Measurements from ENCODE around the gene RNF167. TPM values are rescaled to one million over a fixed set of nuclear protein-coding genes. Genes with fewer than 3 reads are reported as not detected.
A peak's percentile ranks its signal among the peaks of the same experiment; 100 is the strongest.

Gene RNF167
- polyA plus RNA-seq (ENCODE audit: insufficient read length in 3 of 3), result 100 to 1,000 TPM; 129 to 146 (median 134) TPM
- long read RNA-seq, donor 1, transcript RNF167-211 (9 exons, 1,757 nt), result major isoform, 12 of 26 reads
- long read RNA-seq, donor 1, transcript RNF167-201 (10 exons, 1,915 nt), result minor isoform, 10 of 26 reads
- long read RNA-seq, donor 1, partial matches to known transcripts, result 0 of 26 reads
- long read RNA-seq, donor 1, other reads (novel, unspliced or antisense), result 0 of 26 reads
- long read RNA-seq, donor 2, transcript RNF167-201 (10 exons, 1,915 nt), result minor isoform, 10 of 70 reads
- long read RNA-seq, donor 2, transcript RNF167-211 (9 exons, 1,757 nt), result major isoform, 21 of 70 reads
- long read RNA-seq, donor 2, partial matches to known transcripts, result 37 of 70 reads
- long read RNA-seq, donor 2, other reads (novel, unspliced or antisense), result 0 of 70 reads
- long read RNA-seq, donor 3, transcript RNF167-213 (3 exons, 619 nt), result minor isoform, 5 of 43 reads
- long read RNA-seq, donor 3, transcript RNF167-211 (9 exons, 1,757 nt), result major isoform, 14 of 43 reads
- long read RNA-seq, donor 3, partial matches to known transcripts, result 19 of 43 reads
- long read RNA-seq, donor 3, other reads (novel, unspliced or antisense), result 0 of 43 reads
- long read RNA-seq, donor 4, transcript RNF167-211 (9 exons, 1,757 nt), result major isoform, 17 of 2,094 reads
- long read RNA-seq, donor 4, partial matches to known transcripts, result 287 of 2,094 reads
- long read RNA-seq, donor 4, other reads (novel, unspliced or antisense), result 1,776 of 2,094 reads
- long read RNA-seq, donor 5, transcript RNF167-211 (9 exons, 1,757 nt), result major isoform, 8 of 22 reads
- long read RNA-seq, donor 5, partial matches to known transcripts, result 5 of 22 reads
- long read RNA-seq, donor 5, other reads (novel, unspliced or antisense), result 0 of 22 reads
- long read RNA-seq, donor 6, transcript RNF167-211 (9 exons, 1,757 nt), result major isoform, 14 of 24 reads
- long read RNA-seq, donor 6, partial matches to known transcripts, result 0 of 24 reads
- long read RNA-seq, donor 6, other reads (novel, unspliced or antisense), result 0 of 24 reads
- long read RNA-seq, donor 7, transcript RNF167-213 (3 exons, 619 nt), result minor isoform, 6 of 2,494 reads
- long read RNA-seq, donor 7, transcript RNF167-201 (10 exons, 1,915 nt), result minor isoform, 6 of 2,494 reads
- long read RNA-seq, donor 7, transcript RNF167-211 (9 exons, 1,757 nt), result major isoform, 9 of 2,494 reads
- long read RNA-seq, donor 7, partial matches to known transcripts, result 2,420 of 2,494 reads
- long read RNA-seq, donor 7, other reads (novel, unspliced or antisense), result 49 of 2,494 reads
- long read RNA-seq, donor 8, transcript RNF167-211 (9 exons, 1,757 nt), result major isoform, 6 of 27 reads
- long read RNA-seq, donor 8, partial matches to known transcripts, result 18 of 27 reads
- long read RNA-seq, donor 8, other reads (novel, unspliced or antisense), result 0 of 27 reads
- long read RNA-seq, donor 9, transcript RNF167-211 (9 exons, 1,757 nt), result major isoform, 22 of 55 reads
- long read RNA-seq, donor 9, transcript RNF167-201 (10 exons, 1,915 nt), result minor isoform, 8 of 55 reads
- long read RNA-seq, donor 9, partial matches to known transcripts, result 20 of 55 reads
- long read RNA-seq, donor 9, other reads (novel, unspliced or antisense), result 0 of 55 reads
- long read RNA-seq, donor 10, transcript RNF167-211 (9 exons, 1,757 nt), result major isoform, 14 of 48 reads
- long read RNA-seq, donor 10, transcript RNF167-201 (10 exons, 1,915 nt), result minor isoform, 7 of 48 reads
- long read RNA-seq, donor 10, partial matches to known transcripts, result 22 of 48 reads
- long read RNA-seq, donor 10, other reads (novel, unspliced or antisense), result 0 of 48 reads
- long read RNA-seq, donor 11, transcript RNF167-211 (9 exons, 1,757 nt), result major isoform, 7 of 31 reads
- long read RNA-seq, donor 11, partial matches to known transcripts, result 14 of 31 reads
- long read RNA-seq, donor 11, other reads (novel, unspliced or antisense), result 0 of 31 reads
- long read RNA-seq, donor 12, transcript RNF167-211 (9 exons, 1,757 nt), result major isoform, 28 of 3,076 reads
- long read RNA-seq, donor 12, transcript RNF167-201 (10 exons, 1,915 nt), result minor isoform, 7 of 3,076 reads
- long read RNA-seq, donor 12, partial matches to known transcripts, result 2,810 of 3,076 reads
- long read RNA-seq, donor 12, other reads (novel, unspliced or antisense), result 227 of 3,076 reads
- long read RNA-seq, donor 13, transcript RNF167-211 (9 exons, 1,757 nt), result major isoform, 8 of 1,272 reads
- long read RNA-seq, donor 13, partial matches to known transcripts, result 397 of 1,272 reads
- long read RNA-seq, donor 13, other reads (novel, unspliced or antisense), result 858 of 1,272 reads
- long read RNA-seq, donor 14, result 0 reads
- long read RNA-seq, donor 15, result 0 reads
- long read RNA-seq, donor 16, transcript RNF167-211 (9 exons, 1,757 nt), result major isoform, 17 of 67 reads
- long read RNA-seq, donor 16, transcript RNF167-201 (10 exons, 1,915 nt), result minor isoform, 8 of 67 reads
- long read RNA-seq, donor 16, partial matches to known transcripts, result 36 of 67 reads
- long read RNA-seq, donor 16, other reads (novel, unspliced or antisense), result 0 of 67 reads

GRCh38 chr17:4939796-4940554, at the start of gene RNF167, which contains the start of gene SLC25A11:
Gene RNF167, plus strand, starts transcription at chr17:4940268. Its CDS starts 642 bp downstream, at chr17:4940910.
Gene SLC25A11, minus strand, starts transcription at chr17:4940046. Its CDS starts 136 bp downstream, at chr17:4939910.
- peak; percentile 100 for DNase-seq

GRCh38 chr17:4891411-4892410, 48.4 kb upstream of the RNF167 start:
- no peak for DNase-seq

DNA sequence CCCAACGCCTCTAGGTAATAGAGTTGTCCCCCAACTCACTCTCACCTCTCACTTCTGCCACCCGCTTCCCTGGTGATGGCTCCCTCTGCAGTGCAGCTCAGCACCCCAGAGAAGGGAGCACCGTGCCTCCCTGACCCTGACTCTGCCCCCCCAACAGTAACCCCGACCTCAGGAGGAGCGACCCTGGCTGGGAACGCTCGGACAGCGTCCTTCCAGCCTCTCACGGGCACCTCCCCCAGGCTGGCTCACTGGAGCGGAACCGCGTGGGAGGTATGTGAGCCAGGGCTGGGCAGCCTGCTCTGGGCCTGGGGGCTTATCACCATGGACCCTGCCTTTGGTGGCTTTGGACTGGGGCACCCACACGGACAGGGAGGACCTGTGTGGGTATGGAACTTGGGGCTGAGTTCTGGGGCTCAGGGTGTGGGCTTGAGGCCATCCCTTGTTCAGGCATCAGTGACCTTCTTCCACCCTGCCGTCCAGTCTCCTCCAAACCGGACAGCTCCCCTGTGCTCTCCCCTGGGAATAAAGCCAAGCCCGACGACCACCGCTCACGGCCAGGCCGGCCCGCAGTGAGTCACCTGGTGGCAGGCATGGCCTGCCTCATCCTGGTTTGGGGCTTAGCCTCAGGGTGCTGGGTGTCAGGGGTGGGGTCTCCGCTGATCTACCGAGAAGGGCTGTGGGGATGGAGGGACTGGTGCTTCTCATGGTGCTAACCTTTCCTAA, 47.4 kb upstream of the RNF167 start:
- peak; percentile 65 for DNase-seq

DNA sequence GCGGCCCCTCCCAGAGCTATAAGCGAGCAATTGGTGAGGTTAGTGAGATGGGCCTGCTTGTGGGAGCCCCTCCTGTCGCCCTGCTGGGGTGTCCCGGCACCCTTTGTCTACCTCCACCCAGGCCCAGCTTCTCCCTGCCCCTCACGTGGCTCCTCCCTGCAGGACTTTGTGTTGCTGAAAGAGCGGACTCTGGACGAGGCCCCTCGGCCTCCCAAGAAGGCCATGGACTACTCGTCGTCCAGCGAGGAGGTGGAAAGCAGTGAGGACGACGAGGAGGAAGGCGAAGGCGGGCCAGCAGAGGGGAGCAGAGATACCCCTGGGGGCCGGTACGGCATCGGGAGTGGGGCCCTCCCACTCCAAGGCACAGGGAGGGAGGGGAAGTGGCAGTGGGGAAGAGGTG, 46.8 kb upstream of the RNF167 start:
- no peak for DNase-seq

DNA sequence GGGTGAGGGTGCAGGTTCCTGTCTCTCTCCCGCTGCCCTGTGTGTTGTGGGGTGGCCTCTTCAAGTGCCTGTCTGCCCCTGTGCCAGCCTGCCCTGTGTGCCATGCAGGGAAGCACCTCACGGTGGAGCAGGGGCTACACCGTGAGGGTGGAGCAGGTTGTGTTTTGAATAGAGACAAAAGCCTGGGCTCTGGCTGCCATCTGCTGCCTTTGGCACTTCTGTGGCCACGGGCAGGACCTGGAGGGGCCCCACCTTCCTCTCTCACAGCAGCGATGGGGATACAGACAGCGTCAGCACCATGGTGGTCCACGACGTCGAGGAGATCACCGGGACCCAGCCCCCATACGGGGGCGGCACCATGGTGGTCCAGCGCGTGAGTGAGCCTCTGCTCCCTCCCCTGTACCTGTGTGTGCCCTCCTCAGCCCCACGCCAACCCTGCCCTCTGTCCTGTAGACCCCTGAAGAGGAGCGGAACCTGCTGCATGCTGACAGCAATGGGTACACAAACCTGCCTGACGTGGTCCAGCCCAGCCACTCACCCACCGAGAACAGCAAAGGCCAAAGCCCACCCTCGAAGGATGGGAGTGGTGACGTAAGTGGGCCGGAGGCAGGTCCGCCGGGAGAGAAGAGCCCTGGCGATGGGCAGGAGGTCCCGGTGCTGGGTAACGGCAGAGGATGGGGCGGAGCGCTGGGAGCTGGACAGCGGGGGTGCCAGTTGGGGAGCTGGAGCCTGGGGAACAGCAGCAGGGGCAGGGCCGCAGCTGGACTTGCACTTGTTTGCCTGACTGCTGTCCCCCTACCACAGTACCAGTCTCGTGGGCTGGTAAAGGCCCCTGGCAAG, 46.1 kb upstream of the RNF167 start:
- DNase-seq, result no peak

- DNase-seq, result no peak
These were observed 44.9 kb upstream of the RNF167 start for GRCh38 chr17:4895121-4895520.

DNA sequence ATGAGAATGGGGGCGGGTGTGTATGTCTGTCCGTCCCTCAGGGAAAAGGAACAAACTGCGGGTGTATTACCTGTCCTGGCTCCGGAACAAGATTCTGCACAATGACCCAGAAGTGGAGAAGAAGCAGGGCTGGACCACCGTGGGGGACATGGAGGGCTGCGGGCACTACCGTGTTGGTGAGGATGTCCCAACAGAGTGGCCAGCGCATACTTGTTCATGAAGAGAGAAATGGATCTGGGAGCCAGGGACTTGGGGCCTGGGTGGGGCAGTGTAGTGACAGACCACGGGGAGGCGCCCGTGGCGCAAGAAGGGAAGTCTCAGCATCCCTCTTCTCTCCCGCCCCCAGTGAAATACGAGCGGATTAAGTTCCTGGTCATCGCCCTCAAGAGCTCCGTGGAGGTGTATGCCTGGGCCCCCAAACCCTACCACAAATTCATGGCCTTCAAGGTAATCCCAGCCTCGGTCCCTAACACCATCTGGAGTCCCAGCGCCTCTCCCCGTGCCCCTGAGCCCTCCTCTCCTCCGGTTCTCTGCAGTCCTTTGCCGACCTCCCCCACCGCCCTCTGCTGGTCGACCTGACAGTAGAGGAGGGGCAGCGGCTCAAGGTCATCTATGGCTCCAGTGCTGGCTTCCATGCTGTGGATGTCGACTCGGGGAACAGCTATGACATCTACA, 44.3 kb upstream of the RNF167 start:
- DNase-seq, result no peak

GRCh38 chr17:4896332-4897197, 43.5 kb upstream of the RNF167 start:
- DNase-seq, result no peak

GRCh38 chr17:4897198-4897687, 42.8 kb upstream of the RNF167 start:
- DNase-seq, result no peak

- DNase-seq, result no peak
These were observed 42.3 kb upstream of the RNF167 start for GRCh38 chr17:4897785-4898184.

DNA sequence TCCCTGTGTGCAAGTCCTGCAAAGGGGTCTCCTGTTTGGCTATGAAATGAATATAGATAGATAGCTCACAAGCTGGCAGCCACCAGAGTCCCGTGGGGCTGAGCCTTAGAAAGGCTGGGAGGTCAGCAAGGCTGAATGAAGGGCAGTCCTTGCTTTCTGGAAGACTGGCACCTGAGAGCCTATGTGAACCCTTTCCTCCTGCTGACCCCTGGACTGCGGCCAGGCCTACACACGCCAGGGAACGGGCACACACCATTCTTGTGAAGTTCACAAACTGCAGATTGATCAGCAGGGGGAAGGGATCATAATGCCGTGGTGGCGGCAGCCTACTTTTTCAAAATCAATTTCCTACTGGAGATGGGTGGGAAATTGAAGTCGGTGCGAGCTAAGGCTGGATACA, 41.7 kb upstream of the RNF167 start:
- DNase-seq, result no peak

- DNase-seq, result no peak
These were observed 41.1 kb upstream of the RNF167 start for GRCh38 chr17:4898927-4899326.
